ENCODE data around the gene DUSP23. TPM values are rescaled to one million over a fixed set of nuclear protein-coding genes. Genes with fewer than 3 reads are reported as not detected.

Gene DUSP23
- total RNA-seq, 5 donors from 2014 or later (not counting 1 experiment from before 2014, with no cell fraction given), result 8.8 to 17.1 (median 14.3) TPM

- no peak overlapping the region for H3K27ac ChIP-seq (ENCODE audit: low read length)
- whole genome bisulfite sequencing (ENCODE audit: insufficient coverage), result 70% methylated on average over 3 of the region's 3 CpGs
- no peak overlapping the region for H3K4me3 ChIP-seq (ENCODE audit: control insufficient read depth in 1 of 2, extremely low read depth in 1 of 2, low read length in 1 of 2)
- Mint-ChIP-seq H3K4me3 (peak overlapping the region in 1 of 3 donors; percentile 48), H3K9me3 (peaks cover 0 to 9% (median 8%) of the 10 kb centered on the region in 3 donors), H3K36me3 (peaks cover 11% of the 10 kb centered on the region), H3K27me3 (peaks cover 0 to 2% of the 10 kb centered on the region in 2 donors), H3K27ac (no peak overlapping the region), H3K4me1 (peaks cover 47 to 51% (median 50%) of the 10 kb centered on the region in 3 donors)
- ChIA-PET POLR2A (no interaction called here), CTCF (no interaction called here)
- no peaks in the 10 kb centered on the region for H3K9me3 ChIP-seq
- no peaks in the 10 kb centered on the region for H3K36me3 ChIP-seq (ENCODE audit: control insufficient read depth in 2 of 2, extremely low read depth in 1 of 2, insufficient read depth in 1 of 2, low read length in 1 of 2)
- H3K27me3 ChIP-seq (replicated peaks in 1 of 2; ENCODE audit: control insufficient read depth in 2 of 2, extremely low read depth in 1 of 2, insufficient read depth in 2 of 2, low read length in 1 of 2), result no peaks in the 10 kb centered on the region
- ATAC-seq (replicated peaks in 1 of 4) (no peak), DNase-seq (peak in 2 of 35 experiments; percentile 7 to 23)
- H3K4me1 ChIP-seq (ENCODE audit: control insufficient read depth in 1 of 2, extremely low read depth in 1 of 2, insufficient read depth in 2 of 2, low read length in 2 of 2), result peaks cover 22 to 57% of the 10 kb centered on the region in 2 experiments
These were observed 48.5 kb downstream of the DUSP23 start for GRCh38 chr1:159829273-159829634.

GRCh38 chr1:159829822-159830465 lies 49.2 kb downstream of the DUSP23 start:
- peaks cover 41 to 45% (median 45%) of the 10 kb centered on the region in 3 donors for H3K4me1 Mint-ChIP-seq
- H3K9me3 Mint-ChIP-seq, result peaks cover 0 to 9% (median 8%) of the 10 kb centered on the region in 3 donors
- peaks cover 11% of the 10 kb centered on the region for H3K36me3 Mint-ChIP-seq
- ATAC-seq (replicated peaks in 1 of 4) (no peak), DNase-seq (no peak)
- no peak overlapping the region for H3K4me3 ChIP-seq (ENCODE audit: control insufficient read depth in 1 of 2, extremely low read depth in 1 of 2, low read length in 1 of 2)
- peaks cover 22 to 50% of the 10 kb centered on the region in 2 experiments for H3K4me1 ChIP-seq (ENCODE audit: control insufficient read depth in 1 of 2, extremely low read depth in 1 of 2, insufficient read depth in 2 of 2, low read length in 2 of 2)
- peaks cover 0 to 2% of the 10 kb centered on the region in 2 donors for H3K27me3 Mint-ChIP-seq
- no peak overlapping the region for H3K4me3 Mint-ChIP-seq
- ChIA-PET POLR2A (no interaction called here), CTCF (interaction anchor here in 1 of 2 donors (1.0 kb wide), 1 partner anchor 31 kb away, joined by 4 read pairs; no protein-coding TSS in a partner anchor)
- no peaks in the 10 kb centered on the region for H3K9me3 ChIP-seq
- H3K27me3 ChIP-seq (replicated peaks in 1 of 2; ENCODE audit: control insufficient read depth in 2 of 2, extremely low read depth in 1 of 2, insufficient read depth in 2 of 2, low read length in 1 of 2), result no peaks in the 10 kb centered on the region
- H3K36me3 ChIP-seq (ENCODE audit: control insufficient read depth in 2 of 2, extremely low read depth in 1 of 2, insufficient read depth in 1 of 2, low read length in 1 of 2), result peaks cover 0 to 1% of the 10 kb centered on the region in 2 donors
- no peak overlapping the region for H3K27ac ChIP-seq (ENCODE audit: low read length)
- 91% methylated on average over 18 of the region's 18 CpGs for WGBS (ENCODE audit: insufficient coverage)
- no peak overlapping the region for H3K27ac Mint-ChIP-seq

- WGBS (ENCODE audit: insufficient coverage), result 93% methylated on average over 7 of the region's 8 CpGs
- Mint-ChIP-seq H3K27ac (no peak overlapping the region), H3K27me3 (peaks cover 0 to 2% of the 10 kb centered on the region in 2 donors), H3K36me3 (peaks cover 16% of the 10 kb centered on the region), H3K9me3 (peaks cover 0 to 9% (median 8%) of the 10 kb centered on the region in 3 donors), H3K4me3 (no peak overlapping the region), H3K4me1 (peaks cover 33 to 37% (median 37%) of the 10 kb centered on the region in 3 donors)
- ChIA-PET POLR2A (no interaction called here), CTCF (interaction anchor here in 1 of 2 donors (1.0 kb wide), 1 partner anchor 31 kb away, joined by 4 read pairs; no protein-coding TSS in a partner anchor)
- ATAC-seq (replicated peaks in 1 of 4), result no peak
- no peak for DNase-seq
- Histone ChIP-seq H3K9me3 (no peaks in the 10 kb centered on the region), H3K36me3 (ENCODE audit: control insufficient read depth in 2 of 2, extremely low read depth in 1 of 2, insufficient read depth in 1 of 2, low read length in 1 of 2) (peaks cover 2 to 3% of the 10 kb centered on the region in 2 donors), H3K27ac (ENCODE audit: low read length) (no peak overlapping the region), H3K27me3 (replicated peaks in 1 of 2; ENCODE audit: control insufficient read depth in 2 of 2, extremely low read depth in 1 of 2, insufficient read depth in 2 of 2, low read length in 1 of 2) (no peaks in the 10 kb centered on the region), H3K4me1 (ENCODE audit: control insufficient read depth in 1 of 2, extremely low read depth in 1 of 2, insufficient read depth in 2 of 2, low read length in 2 of 2) (peaks cover 19 to 42% of the 10 kb centered on the region in 2 experiments), H3K4me3 (ENCODE audit: control insufficient read depth in 1 of 2, extremely low read depth in 1 of 2, low read length in 1 of 2) (no peak overlapping the region)
These were observed 50.0 kb downstream of the DUSP23 start for GRCh38 chr1:159830722-159831121.

- peaks cover 21% of the 10 kb centered on the region for H3K36me3 Mint-ChIP-seq
- Histone ChIP-seq H3K36me3 (ENCODE audit: control insufficient read depth in 2 of 2, extremely low read depth in 1 of 2, insufficient read depth in 1 of 2, low read length in 1 of 2) (peaks cover 2 to 4% of the 10 kb centered on the region in 2 donors), H3K4me1 (ENCODE audit: control insufficient read depth in 1 of 2, extremely low read depth in 1 of 2, insufficient read depth in 2 of 2, low read length in 2 of 2) (peaks cover 10 to 34% of the 10 kb centered on the region in 2 experiments), H3K27ac (ENCODE audit: low read length) (no peak overlapping the region), H3K27me3 (replicated peaks in 1 of 2; ENCODE audit: control insufficient read depth in 2 of 2, extremely low read depth in 1 of 2, insufficient read depth in 2 of 2, low read length in 1 of 2) (no peaks in the 10 kb centered on the region), H3K9me3 (no peaks in the 10 kb centered on the region), H3K4me3 (ENCODE audit: control insufficient read depth in 1 of 2, extremely low read depth in 1 of 2, low read length in 1 of 2) (no peak overlapping the region)
- ChIA-PET CTCF (interaction anchor here in 1 of 2 donors (1.2 kb wide), 1 partner anchor 59 kb away, joined by 3 read pairs; no protein-coding TSS in a partner anchor), POLR2A (no interaction called here)
- DNase-seq, result no peak
- no peak overlapping the region for H3K4me3 Mint-ChIP-seq
- peaks cover 0 to 2% of the 10 kb centered on the region in 2 donors for H3K27me3 Mint-ChIP-seq
- no peak for ATAC-seq (replicated peaks in 1 of 4)
- H3K4me1 Mint-ChIP-seq, result peaks cover 25 to 28% (median 28%) of the 10 kb centered on the region in 3 donors
- no CpG with 5 or more reads among the region's 7 CpGs for WGBS (ENCODE audit: insufficient coverage)
- no peak overlapping the region for H3K27ac Mint-ChIP-seq
- H3K9me3 Mint-ChIP-seq, result peaks cover 0 to 9% (median 8%) of the 10 kb centered on the region in 3 donors
These were observed 50.8 kb downstream of the DUSP23 start for GRCh38 chr1:159831412-159832141.

Other genes starting within 250 kb of the DUSP23 start
- not detected for gene OR10J5, start 245.0 kb upstream of the DUSP23 start, total RNA-seq
- 1 to 10 TPM in 1 of 5 donors, not detected in 4; 1.0 TPM for gene APCS, start 193.1 kb upstream of the DUSP23 start, total RNA-seq
- gene CRP, start 66.4 kb upstream of the DUSP23 start, total RNA-seq, result 1 to 10 TPM in 2 of 5 donors, under 1 TPM in 1, not detected in 2; 0.73 to 2.1 (median 1.7) TPM
- gene FCRL6, start 21.4 kb downstream of the DUSP23 start, total RNA-seq, result 10 to 100 TPM in 2 of 5 donors, 1 to 10 TPM in 3; 1.2 to 43.3 (median 5.8) TPM
- 1 to 10 TPM in 1 of 5 donors, under 1 TPM in 3, not detected in 1; 0.41 to 1.0 (median 0.69) TPM for gene SLAMF8, start 45.9 kb downstream of the DUSP23 start, total RNA-seq
- gene VSIG8, start 81.7 kb downstream of the DUSP23 start, total RNA-seq, result not detected
- 1 to 10 TPM; 1.2 to 4.7 (median 1.5) TPM for gene CFAP45, start 119.2 kb downstream of the DUSP23 start, total RNA-seq
- gene TAGLN2, start 144.5 kb downstream of the DUSP23 start, total RNA-seq, result 100 to 1,000 TPM; 210 to 372 (median 245) TPM
- gene IGSF9, start 164.7 kb downstream of the DUSP23 start, total RNA-seq, result under 1 TPM in 3 of 5 donors, not detected in 2; 0.06 to 0.16 (median 0.12) TPM
- not detected for gene SLAMF9, start 173.3 kb downstream of the DUSP23 start, total RNA-seq